Measurements from ENCODE around the gene PHACTR3.

Gene PHACTR3

DNA sequence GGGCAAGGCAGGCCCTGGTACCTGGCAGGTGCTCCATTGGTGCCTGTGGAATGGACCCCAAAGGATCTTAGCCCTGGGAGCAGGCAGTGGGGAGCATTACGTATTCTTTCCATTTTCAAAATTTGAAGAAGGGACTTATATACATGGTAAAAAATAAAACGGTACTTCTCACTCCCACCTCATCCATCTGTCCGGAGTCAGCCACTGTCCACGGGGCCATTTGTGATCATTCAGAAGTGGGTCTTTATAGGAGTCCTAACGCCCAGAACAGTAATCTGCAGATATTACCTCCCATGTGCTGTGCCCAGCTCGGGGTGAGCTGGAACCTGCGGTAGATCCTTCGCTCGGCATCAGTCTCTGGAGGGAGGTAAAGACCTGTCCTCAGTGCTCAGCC is 218.7 kb downstream of the PHACTR3 start:
- H3K4me3 ChIP-seq (replicated peaks; ENCODE audit: low read depth, low read length): no peak overlapping the region
- no peak for DNase-seq (ENCODE audit: extremely low read depth, low read depth)
- TF ChIP-seq, protein P1, sequence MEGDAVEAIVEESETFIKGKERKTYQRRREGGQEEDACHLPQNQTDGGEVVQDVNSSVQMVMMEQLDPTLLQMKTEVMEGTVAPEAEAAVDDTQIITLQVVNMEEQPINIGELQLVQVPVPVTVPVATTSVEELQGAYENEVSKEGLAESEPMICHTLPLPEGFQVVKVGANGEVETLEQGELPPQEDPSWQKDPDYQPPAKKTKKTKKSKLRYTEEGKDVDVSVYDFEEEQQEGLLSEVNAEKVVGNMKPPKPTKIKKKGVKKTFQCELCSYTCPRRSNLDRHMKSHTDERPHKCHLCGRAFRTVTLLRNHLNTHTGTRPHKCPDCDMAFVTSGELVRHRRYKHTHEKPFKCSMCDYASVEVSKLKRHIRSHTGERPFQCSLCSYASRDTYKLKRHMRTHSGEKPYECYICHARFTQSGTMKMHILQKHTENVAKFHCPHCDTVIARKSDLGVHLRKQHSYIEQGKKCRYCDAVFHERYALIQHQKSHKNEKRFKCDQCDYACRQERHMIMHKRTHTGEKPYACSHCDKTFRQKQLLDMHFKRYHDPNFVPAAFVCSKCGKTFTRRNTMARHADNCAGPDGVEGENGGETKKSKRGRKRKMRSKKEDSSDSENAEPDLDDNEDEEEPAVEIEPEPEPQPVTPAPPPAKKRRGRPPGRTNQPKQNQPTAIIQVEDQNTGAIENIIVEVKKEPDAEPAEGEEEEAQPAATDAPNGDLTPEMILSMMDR (IDR thresholded peaks at IDR 0.05; ENCODE audit: low read depth, low read length, missing control alignments): no peak

DNA sequence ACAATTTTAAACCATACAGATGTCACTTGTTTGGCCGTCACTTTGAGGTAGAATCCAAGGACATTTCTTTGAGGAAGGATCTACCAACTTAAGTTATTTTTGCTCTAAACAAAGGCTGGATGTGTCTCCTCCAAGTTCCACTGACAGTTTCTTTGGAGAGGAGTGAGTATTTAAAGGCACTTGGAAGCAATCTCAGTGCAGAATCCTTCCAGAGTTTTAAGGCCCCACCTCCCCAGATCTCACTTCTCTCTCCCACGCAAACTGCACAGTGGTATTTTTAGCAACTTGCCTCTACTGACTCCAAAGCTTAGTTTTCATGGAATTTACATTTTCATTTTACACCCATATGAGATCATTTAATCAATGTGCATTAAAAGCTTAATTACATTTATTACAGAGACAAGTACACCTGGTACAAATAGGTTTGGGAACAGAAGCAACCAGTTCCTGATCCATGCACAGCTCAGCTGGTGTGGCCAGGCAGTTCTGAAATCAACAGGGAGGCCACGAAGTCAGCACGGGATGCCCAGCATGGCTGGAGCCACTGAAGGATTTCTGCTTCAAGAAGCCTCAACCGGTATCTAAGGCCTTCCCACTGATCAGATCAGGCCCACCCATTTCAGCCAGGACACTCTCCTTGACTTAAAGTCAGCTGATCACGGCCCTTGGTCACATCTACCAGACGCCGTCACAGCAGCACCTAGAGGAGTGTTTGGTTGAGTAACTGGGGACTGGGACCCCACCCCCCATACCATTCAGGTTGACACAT is 219.3 kb downstream of the PHACTR3 start:
- no peak for DNase-seq (ENCODE audit: extremely low read depth, low read depth)
- no peak overlapping the region for H3K4me3 ChIP-seq (replicated peaks; ENCODE audit: low read depth, low read length)
- TF ChIP-seq, protein P1 (IDR thresholded peaks at IDR 0.05; ENCODE audit: low read depth, low read length, missing control alignments): no peak

DNA sequence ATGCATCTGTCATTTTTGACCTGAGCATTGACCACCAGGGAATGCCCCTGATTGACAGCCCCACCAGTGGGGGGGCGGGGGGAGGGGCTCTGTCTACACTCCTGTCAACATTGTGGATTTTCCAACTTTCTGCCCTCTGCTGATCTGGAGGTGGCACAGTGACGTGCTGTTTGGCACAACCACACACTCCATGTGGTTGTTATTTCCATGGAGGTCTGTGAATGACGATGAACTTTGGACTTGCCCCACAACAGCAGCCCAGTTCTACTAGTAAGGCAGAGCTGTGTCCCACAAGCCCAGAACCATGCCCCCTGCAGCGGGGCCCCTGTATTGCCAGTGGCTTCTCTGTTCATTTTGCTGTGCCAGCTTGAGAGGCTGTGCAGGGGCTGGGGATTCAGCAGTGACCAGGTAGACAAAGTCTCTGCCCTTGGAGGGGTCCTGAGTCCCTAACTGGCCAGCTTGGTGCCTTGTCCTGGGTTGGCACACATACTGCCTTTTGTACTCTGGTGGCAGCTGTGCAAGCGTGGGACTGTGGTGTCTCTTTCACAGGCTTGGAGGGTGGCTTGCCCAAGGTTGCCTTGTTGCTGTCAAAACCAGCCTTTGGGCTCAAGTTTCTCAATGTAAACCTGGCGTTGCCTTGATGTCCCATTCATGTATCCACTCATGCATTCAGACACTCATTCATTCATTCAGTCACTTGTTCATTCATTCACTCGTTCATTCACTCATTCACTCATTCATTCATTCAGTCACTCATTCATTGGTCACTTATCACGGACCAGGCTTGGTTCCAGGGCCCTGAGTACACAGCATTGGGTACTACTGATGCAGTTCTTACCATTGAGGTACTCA is 220.6 kb downstream of the PHACTR3 start:
- DNase-seq (ENCODE audit: extremely low read depth, low read depth): no peak
- no peak overlapping the region for H3K4me3 ChIP-seq (replicated peaks; ENCODE audit: low read depth, low read length)
- TF ChIP-seq, protein P1 (IDR thresholded peaks at IDR 0.05; ENCODE audit: low read depth, low read length, missing control alignments): no peak

DNA sequence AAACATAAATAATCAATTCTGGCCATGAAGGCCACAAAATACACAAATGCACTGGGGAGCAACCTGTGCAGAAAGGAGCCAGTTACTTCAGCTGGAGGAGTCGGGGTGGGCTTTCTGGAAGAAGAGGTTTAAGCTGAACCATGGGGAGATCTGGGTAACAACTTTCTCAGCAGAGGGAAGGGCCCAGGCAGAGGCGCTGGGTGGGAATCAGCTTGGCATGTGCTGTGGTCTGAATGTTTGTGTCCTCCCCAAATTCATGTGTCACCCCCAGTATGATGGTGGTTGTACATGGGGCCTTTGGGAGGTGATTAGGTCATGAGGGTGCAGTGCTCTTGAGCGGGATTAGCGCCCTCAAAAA is 221.2 kb downstream of the PHACTR3 start:
- TF ChIP-seq, protein P1 (IDR thresholded peaks at IDR 0.05; ENCODE audit: low read depth, low read length, missing control alignments): no peak
- H3K4me3 ChIP-seq (replicated peaks; ENCODE audit: low read depth, low read length): no peak overlapping the region

DNA sequence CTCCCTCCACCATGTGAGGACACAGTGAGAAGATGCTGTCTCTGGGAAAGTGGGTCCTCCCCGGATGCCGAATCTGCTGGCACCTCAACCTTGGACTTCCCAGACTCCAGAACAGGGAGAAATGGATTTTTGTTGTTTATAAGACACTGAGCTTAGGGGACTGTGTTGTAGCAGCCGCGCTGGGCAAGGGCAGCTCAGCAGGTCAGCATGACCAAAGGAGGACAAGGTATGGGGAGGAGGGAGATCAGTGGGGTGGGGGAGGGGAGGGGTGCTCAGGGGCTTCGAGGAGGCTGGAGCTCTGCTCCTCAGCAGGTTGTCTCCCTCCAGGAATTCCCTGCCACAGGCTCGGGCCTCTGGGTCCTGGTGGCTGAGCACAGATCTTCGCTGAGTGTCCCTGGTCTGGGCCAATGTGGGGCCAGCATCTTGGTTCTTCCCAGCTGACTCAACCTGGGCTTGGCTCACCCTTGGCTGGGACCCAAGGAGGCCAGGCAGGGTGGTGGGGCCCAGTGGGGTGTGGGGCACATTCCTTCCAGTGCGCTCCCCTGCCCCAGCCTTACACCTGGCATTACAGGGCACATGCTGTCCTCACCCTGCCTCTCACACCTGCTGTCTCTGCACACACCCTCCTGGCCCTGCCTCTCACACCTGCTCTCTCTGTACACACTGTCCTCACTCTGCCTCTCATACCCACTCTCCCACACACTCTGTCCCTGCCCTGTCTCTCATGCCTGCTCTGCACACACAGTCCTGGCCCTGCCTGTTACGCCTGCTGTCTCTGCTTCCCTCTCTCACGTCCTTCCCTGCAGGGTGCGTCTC is 221.8 kb downstream of the PHACTR3 start:
- TF ChIP-seq, protein P1 (IDR thresholded peaks at IDR 0.05; ENCODE audit: low read depth, low read length, missing control alignments): no peak
- no peak for DNase-seq (ENCODE audit: extremely low read depth, low read depth)
- H3K4me3 ChIP-seq (replicated peaks; ENCODE audit: low read depth, low read length): no peak overlapping the region

More for the DNA sequence above, 221.2 kb downstream of the PHACTR3 start:
- no peak for DNase-seq (ENCODE audit: extremely low read depth, low read depth)

All from HFF-Myc (cell line).